ENCODE data around the gene KLHL18. TPM values are rescaled to one million over a fixed set of nuclear protein-coding genes. Genes with fewer than 3 reads are reported as not detected.
"Not testable (repeated sequence)": the region's sequence is repeated elsewhere in the genome, so short reads cannot be mapped to it uniquely, and the experiment has no call there.

The KLHL18 gene
- total RNA-seq, 2 experiments from 2014 or later: 29.8 to 32.5 TPM

DNA sequence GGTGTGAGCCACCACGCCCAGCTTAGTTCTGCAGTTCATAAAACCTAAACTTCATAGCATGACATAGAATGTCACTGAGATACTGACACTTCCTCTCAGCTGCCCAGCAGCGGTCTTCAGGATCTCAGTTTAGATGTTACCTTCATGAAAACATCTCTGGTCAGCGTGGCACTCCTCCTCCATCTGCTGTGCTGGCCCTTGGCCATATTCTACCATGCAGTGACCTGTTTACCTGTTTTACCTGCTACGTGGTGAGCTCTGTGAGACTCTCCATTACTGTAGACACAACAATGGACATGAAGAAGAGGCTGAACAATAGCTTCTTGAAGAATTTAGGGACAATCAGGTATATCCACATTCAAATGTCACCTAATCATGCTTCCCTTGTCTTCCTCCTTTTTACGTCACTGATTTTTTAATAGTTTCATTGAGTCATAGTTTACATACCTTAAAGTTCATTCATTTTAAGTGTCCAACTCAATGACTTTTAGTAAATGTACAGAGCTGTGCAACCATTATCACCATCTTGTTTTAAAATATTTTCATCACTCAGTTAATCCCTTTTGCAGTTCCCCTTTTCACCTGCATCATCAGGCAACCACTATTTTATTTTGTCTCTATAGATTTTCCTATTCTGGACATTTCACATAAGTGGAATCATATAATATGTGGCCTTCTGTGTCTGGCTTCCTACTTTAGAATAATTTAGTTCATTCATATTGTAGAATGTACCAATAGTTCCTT is 65.8 kb downstream of the KLHL18 start:
- POLR2A ChIA-PET: no interaction called here
- Mint-ChIP-seq H3K27me3 (ENCODE audit: low read depth) (no peaks in the 10 kb centered on the region), H3K9me3 (ENCODE audit: insufficient read depth) (no peaks in the 10 kb centered on the region), H3K36me3 (ENCODE audit: low read depth) (peaks cover 17% of the 10 kb centered on the region), H3K4me1 (ENCODE audit: low read depth) (peaks cover 5% of the 10 kb centered on the region), H3K27ac (no peak overlapping the region), H3K4me3 (no peak overlapping the region)
- no peak for ATAC-seq
- CTCF ChIA-PET: interaction anchor here (1.0 kb wide), 1 partner anchor 183 kb away, joined by 4 read pairs; no protein-coding TSS in a partner anchor
- no peak for DNase-seq

DNA sequence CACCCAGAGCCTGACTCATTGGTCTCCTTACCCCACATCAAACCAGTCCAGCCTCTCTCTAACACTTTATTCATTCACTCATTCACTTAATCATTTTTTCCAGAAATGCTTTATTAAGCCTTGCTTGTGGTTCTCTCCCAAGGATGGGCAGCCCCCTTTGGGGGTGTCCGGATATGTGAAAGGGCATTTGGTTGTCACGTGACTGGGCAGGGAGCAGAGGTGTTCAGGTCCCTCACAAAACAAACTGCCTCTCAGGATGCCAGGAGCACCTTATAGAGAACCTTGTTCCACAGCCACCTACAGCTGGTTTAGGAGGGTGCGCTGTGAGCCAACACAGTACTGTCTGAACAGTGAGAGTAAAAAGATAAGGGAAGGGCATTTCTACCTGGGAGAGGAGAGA is 72.3 kb downstream of the KLHL18 start:
- DNase-seq (no peak), ATAC-seq (no peak)
- Mint-ChIP-seq H3K4me3 (no peak overlapping the region), H3K9me3 (ENCODE audit: insufficient read depth) (peaks cover 14% of the 10 kb centered on the region), H3K27me3 (ENCODE audit: low read depth) (no peaks in the 10 kb centered on the region), H3K4me1 (ENCODE audit: low read depth) (no peaks in the 10 kb centered on the region), H3K36me3 (ENCODE audit: low read depth) (peaks cover 3% of the 10 kb centered on the region), H3K27ac (no peak overlapping the region)
- POLR2A ChIA-PET: no interaction called here
- CTCF ChIA-PET: no interaction called here

DNA sequence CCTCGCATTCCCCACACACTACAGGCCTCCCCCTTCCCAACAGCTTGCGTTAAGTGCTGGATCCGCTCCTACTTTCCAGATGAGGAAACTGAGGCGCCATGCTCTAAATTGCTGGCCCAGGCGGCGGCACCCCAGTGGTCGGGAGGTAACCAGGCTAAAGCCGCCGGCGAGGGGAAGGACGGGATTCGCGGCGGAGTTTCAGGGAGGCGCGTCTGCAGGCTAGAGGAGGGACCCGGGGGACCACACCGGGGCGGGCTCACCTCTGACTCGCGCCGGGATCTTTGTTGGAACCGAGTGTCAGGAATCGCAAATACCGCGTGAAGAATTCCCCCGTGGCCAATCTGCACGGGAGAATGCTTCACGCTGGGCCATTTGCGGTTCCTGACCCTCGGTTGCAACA is 73.5 kb downstream of the KLHL18 start:
- Mint-ChIP-seq H3K9me3 (ENCODE audit: insufficient read depth) (peaks cover 18% of the 10 kb centered on the region), H3K4me3 (no peak overlapping the region), H3K27me3 (ENCODE audit: low read depth) (no peaks in the 10 kb centered on the region), H3K36me3 (ENCODE audit: low read depth) (peaks cover 8% of the 10 kb centered on the region), H3K27ac (no peak overlapping the region), H3K4me1 (ENCODE audit: low read depth) (no peaks in the 10 kb centered on the region)
- POLR2A ChIA-PET: no interaction called here
- CTCF ChIA-PET: no interaction called here
- ATAC-seq (no peak), DNase-seq (no peak)

DNA sequence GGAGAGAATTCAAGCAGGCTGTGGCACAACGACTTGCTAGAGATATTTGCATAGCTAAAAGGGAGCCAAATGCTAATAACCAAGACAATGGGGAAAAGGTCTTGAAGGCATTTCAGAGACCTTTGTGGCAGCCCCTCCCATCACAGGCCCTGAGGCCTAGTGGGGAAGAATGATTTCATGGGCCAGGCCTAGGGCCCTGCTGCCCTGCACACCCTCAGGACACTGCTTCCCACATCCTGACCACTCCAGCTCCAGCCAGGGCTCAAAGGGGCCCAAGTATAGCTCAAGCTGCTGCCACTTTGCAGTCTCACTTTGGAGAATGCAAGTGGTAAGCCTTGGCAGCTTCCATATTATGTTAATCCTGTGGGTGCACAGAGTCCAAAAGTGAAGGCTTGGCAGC is 76.6 kb downstream of the KLHL18 start:
- POLR2A ChIA-PET: no interaction called here
- ATAC-seq (no peak), DNase-seq (no peak)
- Mint-ChIP-seq H3K4me3 (no peak overlapping the region), H3K36me3 (ENCODE audit: low read depth) (peaks cover 17% of the 10 kb centered on the region), H3K27ac (no peak overlapping the region), H3K27me3 (ENCODE audit: low read depth) (no peaks in the 10 kb centered on the region), H3K4me1 (ENCODE audit: low read depth) (peaks cover 13% of the 10 kb centered on the region), H3K9me3 (ENCODE audit: insufficient read depth) (peaks cover 18% of the 10 kb centered on the region)
- CTCF ChIA-PET: interaction anchor here (0.7 kb wide), 1 partner anchor 68 kb away, joined by 3 read pairs; no protein-coding TSS in a partner anchor

DNA sequence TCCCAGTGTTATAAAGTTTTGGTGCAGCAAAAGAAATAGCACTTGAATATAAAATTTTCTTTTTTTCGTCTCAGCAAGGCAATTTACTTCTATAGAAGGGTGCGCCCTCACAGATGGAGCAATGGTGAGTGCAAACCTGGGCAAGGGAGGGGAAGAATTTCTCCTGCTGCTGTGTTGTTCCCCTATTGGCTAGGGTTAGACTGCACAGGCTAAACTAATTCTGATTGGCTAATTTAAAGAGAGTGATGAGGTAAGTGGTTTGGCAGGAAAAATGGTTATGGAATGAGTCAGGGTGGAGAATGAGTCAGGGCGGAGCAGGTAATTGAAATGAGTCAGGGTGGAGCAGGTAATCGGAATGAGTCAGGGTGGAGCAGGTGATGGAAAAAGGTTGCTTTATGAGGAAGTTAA is 77.4 kb downstream of the KLHL18 start:
- H3K4me3 Mint-ChIP-seq: not testable (repeated sequence)

DNA sequence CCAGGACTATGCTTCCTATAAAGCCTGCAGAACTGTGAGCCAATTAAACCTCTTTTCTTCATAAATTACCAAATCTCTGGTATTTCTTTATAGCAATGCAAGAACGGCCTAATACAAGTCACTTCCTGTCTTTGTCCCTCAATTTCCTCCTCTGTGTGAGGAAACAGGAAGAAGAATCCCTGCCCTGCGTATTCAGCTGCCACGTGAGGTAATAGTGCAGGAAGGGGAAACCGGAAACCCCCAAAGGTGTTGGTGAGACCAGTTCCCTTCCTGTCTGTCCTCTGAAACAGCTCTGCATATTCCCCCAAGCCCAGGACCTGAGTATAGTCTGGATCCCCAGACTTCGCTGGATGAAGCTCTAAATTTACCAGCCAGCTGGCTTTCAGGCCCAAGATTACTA is 80.0 kb downstream of the KLHL18 start:
- peak overlapping the region; percentile 10 for H3K4me3 Mint-ChIP-seq
- peak; percentile 50 for DNase-seq
- H3K36me3 Mint-ChIP-seq (ENCODE audit: low read depth): peaks cover 17% of the 10 kb centered on the region
- ChIA-PET CTCF (interaction anchor here (1.0 to 1.4 kb wide), 2 partner anchors 29 to 198 kb away, joined by 3 to 5 read pairs; no protein-coding TSS in a partner anchor), POLR2A (interaction anchor here (1.2 kb wide), 1 partner anchor 18 kb away, joined by 5 read pairs; the partner anchor contains the start of gene PTPN23)
- ATAC-seq: peak; percentile 67
- peaks cover 2% of the 10 kb centered on the region for H3K27me3 Mint-ChIP-seq (ENCODE audit: low read depth)
- peaks cover 17% of the 10 kb centered on the region for H3K9me3 Mint-ChIP-seq (ENCODE audit: insufficient read depth)
- H3K4me1 Mint-ChIP-seq (ENCODE audit: low read depth): peaks cover 13% of the 10 kb centered on the region
- H3K27ac Mint-ChIP-seq: peak overlapping the region; percentile 77

More for the DNA sequence above, 77.4 kb downstream of the KLHL18 start:
- DNase-seq; POLR2A ChIA-PET; H3K27me3 Mint-ChIP-seq (ENCODE audit: low read depth); ATAC-seq; CTCF ChIA-PET: not testable (repeated sequence)
- Mint-ChIP-seq H3K36me3 (ENCODE audit: low read depth) (peaks cover 17% of the 10 kb centered on the region), H3K9me3 (ENCODE audit: insufficient read depth) (peaks cover 18% of the 10 kb centered on the region), H3K27ac (peak overlapping the region; percentile 3), H3K4me1 (ENCODE audit: low read depth) (peaks cover 13% of the 10 kb centered on the region)

DNA sequence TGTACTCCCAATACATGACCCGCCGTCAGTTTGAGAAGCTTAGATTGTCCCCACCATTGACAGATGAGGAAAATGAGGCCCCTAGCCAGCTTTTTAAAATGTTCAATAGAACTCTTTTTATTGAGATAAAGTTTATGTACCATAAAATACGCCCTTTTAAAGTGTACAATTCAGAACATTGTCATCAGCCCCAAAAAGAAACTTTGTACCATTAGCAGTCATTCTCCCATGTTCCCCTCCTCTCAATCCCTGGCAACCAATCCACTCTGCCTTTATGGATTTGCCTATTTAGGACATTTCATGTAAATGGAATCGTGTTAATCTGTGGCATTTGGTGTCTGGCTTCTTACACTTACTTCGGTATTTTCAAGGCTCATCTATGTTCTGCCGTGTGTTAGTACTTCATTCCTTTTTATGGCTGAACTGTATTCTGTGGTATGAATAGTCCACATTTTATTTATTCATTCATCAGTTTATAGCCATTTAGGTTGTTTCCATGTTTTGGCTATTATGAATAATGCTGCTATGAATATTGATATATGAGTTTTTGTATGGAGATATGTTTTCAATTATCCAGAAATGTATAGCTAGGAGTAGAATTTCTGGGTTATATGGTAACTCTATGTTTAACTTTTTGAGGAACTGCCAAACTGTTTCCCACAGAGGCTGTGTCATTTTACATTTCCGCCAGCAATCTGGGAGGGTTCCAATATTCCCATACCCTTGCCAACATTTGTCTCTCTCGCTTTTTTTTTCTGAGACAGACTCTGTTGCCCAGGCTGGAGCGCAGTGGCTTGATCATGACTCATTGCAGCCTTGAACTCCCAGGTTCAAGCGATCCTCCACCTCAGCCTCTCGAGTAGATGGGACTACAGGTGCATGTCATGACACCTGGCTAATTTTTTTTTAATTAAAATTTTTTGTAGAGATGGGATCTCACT is 82.7 kb downstream of the KLHL18 start:
- ATAC-seq (no peak), DNase-seq (no peak)
- peaks cover 13% of the 10 kb centered on the region for H3K4me1 Mint-ChIP-seq (ENCODE audit: low read depth)
- no peaks in the 10 kb centered on the region for H3K9me3 Mint-ChIP-seq (ENCODE audit: insufficient read depth)
- H3K4me3 Mint-ChIP-seq: no peak overlapping the region
- no peak overlapping the region for H3K27ac Mint-ChIP-seq
- POLR2A ChIA-PET: no interaction called here
- peaks cover 9% of the 10 kb centered on the region for H3K36me3 Mint-ChIP-seq (ENCODE audit: low read depth)
- CTCF ChIA-PET: interaction anchor here (0.6 kb wide), 1 partner anchor 17 kb away, joined by 3 read pairs; no protein-coding TSS in a partner anchor
- H3K27me3 Mint-ChIP-seq (ENCODE audit: low read depth): peaks cover 2% of the 10 kb centered on the region

DNA sequence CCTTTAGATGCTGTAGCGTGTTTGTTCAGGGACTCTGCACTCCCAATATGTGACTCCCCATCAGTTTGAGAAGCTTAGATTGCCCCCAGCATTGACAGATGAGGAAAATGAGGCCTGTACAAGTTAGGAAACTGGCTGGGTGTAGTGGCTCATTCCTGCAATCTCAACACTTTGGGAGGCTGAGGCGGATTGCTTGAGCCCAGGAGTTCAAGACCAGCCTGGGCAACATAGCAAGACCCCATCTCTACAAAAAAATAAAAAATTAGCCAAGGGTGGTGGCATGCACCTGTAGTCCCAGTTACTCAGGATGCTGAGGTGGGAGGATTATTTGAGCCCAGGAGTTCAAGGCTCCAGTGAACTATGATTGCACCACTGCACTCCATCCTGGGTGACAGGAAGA is 84.1 kb downstream of the KLHL18 start:
- DNase-seq: no peak
- Mint-ChIP-seq H3K36me3 (ENCODE audit: low read depth) (peaks cover 9% of the 10 kb centered on the region), H3K9me3 (ENCODE audit: insufficient read depth) (no peaks in the 10 kb centered on the region), H3K4me1 (ENCODE audit: low read depth) (peaks cover 13% of the 10 kb centered on the region), H3K27me3 (ENCODE audit: low read depth) (peaks cover 2% of the 10 kb centered on the region), H3K27ac (no peak overlapping the region), H3K4me3 (no peak overlapping the region)
- POLR2A ChIA-PET: no interaction called here
- CTCF ChIA-PET: no interaction called here
- ATAC-seq: no peak

DNA sequence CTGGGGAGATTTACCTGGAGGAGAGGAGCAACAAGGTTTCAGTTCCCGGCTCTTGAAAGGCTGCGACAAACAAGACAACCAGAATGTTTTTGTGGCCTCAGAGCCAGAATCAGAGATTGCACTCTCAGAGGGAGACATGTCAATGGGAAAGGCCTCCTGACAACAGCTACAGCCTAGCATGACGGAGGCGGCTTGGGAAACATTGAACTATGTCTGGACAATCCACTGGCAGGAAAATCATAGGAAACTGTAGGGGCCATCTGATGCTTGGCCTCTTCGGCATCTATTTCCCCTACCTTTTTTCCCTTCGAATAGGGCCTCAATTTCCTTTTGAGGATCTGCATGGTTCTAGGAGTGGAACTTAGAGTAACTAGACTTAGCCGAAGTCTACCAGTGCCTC is 84.9 kb downstream of the KLHL18 start:
- Mint-ChIP-seq H3K36me3 (ENCODE audit: low read depth) (peaks cover 3% of the 10 kb centered on the region), H3K4me1 (ENCODE audit: low read depth) (peaks cover 8% of the 10 kb centered on the region), H3K27ac (no peak overlapping the region), H3K27me3 (ENCODE audit: low read depth) (peaks cover 2% of the 10 kb centered on the region), H3K9me3 (ENCODE audit: insufficient read depth) (no peaks in the 10 kb centered on the region), H3K4me3 (no peak overlapping the region)
- ChIA-PET POLR2A (no interaction called here), CTCF (no interaction called here)
- no peak for ATAC-seq
- DNase-seq: no peak

DNA sequence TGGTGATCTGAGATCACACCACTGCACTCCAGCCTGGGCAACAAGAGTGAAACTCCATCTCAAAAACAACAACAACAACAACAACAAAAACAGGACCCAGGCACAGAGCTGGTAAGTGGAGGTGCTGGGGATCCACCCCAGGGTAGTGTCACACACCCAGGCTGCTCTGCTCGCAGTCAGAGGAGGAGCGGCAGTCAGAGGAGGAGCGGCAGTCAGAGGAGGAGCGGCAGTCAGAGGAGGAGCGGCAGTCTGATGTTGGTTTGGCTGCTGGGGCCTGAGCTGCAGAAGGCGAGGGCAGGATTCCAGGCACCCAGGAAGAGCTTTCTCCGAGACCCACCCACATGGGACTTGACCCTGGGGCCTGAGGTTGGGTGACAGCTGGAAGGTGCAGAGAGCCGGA is 87.3 kb downstream of the KLHL18 start:
- H3K4me1 Mint-ChIP-seq (ENCODE audit: low read depth); ATAC-seq: not testable (repeated sequence)

DNA sequence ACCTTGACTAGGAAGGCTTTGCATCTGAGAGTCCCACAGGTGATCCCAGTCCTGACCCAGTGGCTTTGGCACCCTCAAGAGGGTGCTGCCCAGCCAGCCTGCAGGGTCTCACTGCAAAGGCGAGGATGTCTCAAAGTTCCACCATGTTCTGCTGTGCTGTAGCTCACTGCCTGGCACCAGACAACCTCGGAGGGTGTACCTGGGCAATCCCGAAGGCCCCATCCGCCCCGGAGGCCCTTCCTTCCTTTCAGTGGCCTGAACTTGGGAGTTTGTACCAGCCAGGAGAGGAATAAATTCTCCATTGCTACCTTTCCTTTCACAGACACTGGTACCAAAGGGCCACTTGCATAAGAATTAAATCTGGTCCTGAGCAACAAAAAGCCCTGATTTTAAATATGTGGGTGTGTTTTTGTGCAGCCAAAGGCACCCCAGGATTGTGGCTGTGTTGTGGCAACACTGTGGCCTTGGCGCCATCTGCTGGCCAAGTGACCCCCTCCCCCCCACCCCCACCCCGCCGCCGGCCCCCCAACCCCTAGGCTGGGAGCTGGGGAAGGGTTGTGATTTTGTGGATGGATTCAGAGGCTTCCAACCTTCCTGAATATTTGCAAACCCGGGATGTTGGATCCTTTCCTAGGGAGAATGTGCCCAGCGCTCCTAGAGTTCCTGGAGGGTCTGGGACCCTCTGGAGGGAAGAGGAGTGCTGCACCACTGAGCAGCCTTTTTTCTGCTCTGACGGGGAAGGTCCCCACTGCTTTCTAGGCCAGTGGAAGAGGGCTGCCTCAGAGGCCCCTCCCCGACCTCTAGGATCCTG is 88.3 kb downstream of the KLHL18 start:
- DNase-seq (peak; percentile 53), ATAC-seq (peak; percentile 53)
- Mint-ChIP-seq H3K4me3 (no peak overlapping the region), H3K27me3 (ENCODE audit: low read depth) (peaks cover under 1% of the 10 kb centered on the region), H3K27ac (no peak overlapping the region), H3K36me3 (ENCODE audit: low read depth) (no peaks in the 10 kb centered on the region), H3K9me3 (ENCODE audit: insufficient read depth) (no peaks in the 10 kb centered on the region), H3K4me1 (ENCODE audit: low read depth) (peaks cover 2% of the 10 kb centered on the region)
- ChIA-PET CTCF (interaction anchor here (0.9 to 2.4 kb wide), 3 partner anchors 9 to 813 kb away, joined by 3 to 10 read pairs (median 4); partner anchors contain the start of gene PTPN23), POLR2A (no interaction called here)

More for the DNA sequence above, 87.3 kb downstream of the KLHL18 start:
- H3K27ac Mint-ChIP-seq; H3K27me3 Mint-ChIP-seq (ENCODE audit: low read depth); H3K36me3 Mint-ChIP-seq (ENCODE audit: low read depth); POLR2A ChIA-PET; DNase-seq; H3K9me3 Mint-ChIP-seq (ENCODE audit: insufficient read depth); H3K4me3 Mint-ChIP-seq: not testable (repeated sequence)
- CTCF ChIA-PET: interaction anchor here (2.4 kb wide), 1 partner anchor 10 kb away, joined by 10 read pairs; the partner anchor contains the start of gene PTPN23

All from activated CD8-positive, alpha-beta T cell treated with anti-CD3 and anti-CD28 coated beads, Interleukin-2, amount 10 ng/mL, durations not matched to agents 7 days and 5 days (primary cell).